GM19043 (cell line): Measurements from ENCODE around the gene TNS1.
"Not testable (repeated sequence)": the region's sequence is repeated elsewhere in the genome, so short reads cannot be mapped to it uniquely, and the experiment has no call there.

Source experiments
- ATAC-seq: cut with Tn5 transposase; IDR thresholded peaks from one replicate; pipeline ENCODE4 v1.9.1; 2021; ENCODE audit warnings: low read depth; ENCODE audit not compliant: unreplicated experiment

Gene TNS1

DNA sequence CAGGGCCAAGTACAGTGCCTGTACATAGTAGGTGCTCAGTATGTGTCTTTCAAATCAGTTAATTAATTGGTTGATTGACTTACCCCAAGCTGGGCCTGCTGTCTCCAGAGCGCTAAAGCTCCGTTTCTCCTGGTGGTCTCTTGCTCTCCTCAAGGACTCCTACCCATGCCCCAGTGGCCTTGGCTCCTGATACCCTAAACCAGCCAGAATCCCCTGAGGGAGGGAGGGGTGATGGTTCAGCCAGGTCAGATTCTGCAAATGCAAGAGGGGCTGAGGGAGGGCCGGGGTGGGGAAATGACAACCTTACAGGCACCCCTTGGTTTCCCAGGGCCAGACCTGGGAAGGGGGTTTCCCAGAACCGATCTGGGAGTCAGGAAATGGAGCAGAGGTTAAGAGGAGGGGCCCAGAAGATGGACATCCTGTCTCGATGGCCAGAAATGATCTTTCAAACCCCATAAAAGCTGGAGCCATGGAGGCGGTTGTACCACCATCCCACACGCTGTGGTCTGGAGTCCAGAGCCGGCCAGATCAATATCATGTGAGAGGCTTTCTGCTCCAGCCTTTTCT, 209.1 kb downstream of the TNS1 start:
- ATAC-seq, result no peak

DNA sequence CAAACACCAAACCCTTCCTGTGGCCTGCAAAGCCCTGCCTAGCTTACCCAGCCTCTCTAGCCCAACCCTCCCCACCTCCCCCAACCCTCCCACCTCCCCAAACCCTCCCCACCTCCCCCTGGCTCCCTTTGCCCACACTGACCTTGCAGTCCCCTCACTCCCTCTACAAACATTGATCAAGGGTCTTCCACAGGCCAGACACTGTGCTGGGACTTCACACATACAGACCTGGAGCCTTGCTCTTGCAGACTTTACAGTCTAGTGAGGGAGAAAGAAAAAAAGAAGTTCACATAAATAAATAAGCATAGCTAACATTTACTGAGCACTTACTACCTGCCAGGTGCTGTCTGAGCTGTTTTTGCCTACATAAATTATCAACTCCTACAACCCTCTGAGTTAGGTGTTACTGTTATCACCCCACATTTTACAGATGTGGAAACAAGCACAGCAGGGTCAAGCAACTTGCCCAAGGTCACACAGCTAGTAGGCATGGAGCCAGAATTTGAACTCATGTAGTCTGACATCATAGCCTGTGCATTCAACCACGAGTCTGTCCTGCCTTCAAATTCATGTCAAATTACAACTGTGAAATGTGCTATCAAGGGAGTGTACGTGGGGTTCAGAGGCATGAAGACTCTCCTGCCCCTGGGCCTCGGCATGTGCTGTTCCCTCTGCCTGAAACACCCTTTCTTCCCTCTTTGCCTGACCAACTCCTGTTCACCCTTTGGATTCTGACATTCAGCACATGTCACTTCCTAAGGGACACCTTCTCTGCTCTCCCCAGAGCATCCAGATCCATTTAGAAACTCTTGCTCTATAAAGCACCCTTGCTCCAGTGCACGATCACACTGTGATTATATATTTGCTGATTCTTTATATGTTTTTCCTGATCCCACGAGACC, 209.9 kb downstream of the TNS1 start:
- no peak for ATAC-seq

DNA sequence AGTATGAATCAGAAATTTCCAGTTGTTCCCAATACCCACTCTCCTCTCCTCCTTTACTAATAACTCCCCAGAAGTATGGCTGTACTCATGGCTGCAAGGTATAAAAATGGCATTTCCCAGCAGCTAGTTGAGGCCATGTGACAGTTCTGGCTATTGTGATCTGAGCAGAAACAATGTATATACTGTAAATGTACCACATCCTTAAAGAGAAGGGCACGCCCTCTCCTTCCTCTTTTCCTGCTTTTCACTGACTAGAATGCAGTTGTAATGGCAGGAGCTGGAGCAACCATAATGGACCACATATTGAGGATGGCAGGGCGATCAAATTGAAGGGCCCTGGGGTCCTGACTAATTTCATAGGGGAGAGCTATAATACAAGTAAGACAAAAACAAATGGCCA, 211.2 kb downstream of the TNS1 start:
- ATAC-seq, result no peak

DNA sequence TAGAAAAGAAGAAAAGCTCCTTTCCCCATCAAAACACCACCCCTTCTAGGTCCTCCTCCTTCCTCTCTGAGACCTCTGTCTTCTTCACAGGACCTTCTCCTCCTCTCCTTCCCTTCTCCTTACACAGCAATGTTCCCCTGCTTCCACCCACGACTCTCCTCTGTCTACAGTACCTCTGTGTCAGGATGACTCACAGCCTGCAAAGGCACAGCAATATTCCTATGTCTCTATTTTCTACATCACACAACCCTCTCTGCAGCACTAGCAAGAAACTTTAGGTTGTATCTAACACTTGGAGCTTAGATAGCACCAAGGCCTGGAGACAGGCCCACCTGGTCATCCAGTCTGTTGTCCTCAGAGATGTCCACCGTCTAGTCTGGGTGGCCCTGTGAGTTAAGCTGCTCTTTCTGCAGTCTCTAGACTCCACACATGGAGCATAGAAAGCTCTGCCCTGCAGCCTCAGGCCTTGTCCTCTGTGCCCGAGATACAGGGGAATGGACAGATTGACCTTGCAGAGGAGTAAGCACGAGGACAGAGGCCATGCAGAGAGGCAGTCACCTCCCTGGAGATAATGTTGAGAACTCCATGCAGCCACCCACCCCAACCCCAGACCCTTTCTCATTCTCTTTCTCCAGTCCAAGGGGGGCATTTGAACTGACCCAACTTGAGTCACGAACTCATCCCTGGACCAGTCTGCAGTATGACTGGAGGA, 212.0 kb downstream of the TNS1 start:
- ATAC-seq, result no peak

DNA sequence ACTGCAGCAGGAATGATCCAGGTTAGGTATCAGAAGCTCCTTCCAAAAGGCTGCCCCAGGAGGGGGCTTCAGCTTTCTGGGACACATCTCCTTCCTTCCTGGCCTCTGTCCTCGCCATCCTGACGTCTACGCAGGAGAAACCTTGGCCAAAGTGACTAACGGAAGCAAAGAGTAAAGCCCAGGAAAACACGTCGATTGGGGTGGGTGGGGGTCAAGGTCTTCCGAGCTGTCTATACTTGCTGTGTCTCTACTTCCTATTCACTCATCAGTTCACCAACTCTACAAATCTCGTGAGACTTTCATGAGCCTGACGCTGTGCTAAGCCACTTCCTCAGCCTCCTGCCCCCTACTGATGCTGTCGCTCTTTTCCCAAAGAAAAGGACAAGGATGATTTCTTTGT, 212.6 kb downstream of the TNS1 start:
- peak; percentile 68 for ATAC-seq

DNA sequence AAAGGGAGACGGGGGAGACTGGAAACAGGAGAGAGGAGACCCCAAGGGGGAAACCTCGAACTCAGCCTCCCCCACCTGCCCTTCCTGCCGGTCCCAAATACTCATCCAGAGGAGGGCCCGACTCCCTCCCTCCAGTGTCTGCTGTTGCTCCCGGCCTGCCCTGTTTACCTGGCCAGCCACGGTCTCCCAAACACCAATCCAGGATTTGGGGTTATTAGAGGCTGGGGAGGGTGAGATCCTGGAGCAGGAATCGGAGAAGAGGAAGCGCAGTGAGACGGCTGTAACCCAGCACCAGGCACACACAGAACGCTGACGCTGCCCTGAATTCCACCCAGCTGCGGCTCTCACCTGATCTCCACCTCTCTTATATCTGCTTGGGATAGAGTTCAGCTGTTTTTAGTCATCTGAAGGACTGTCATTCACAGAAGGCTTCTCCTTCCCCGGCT, 213.0 kb downstream of the TNS1 start:
- no peak for ATAC-seq

DNA sequence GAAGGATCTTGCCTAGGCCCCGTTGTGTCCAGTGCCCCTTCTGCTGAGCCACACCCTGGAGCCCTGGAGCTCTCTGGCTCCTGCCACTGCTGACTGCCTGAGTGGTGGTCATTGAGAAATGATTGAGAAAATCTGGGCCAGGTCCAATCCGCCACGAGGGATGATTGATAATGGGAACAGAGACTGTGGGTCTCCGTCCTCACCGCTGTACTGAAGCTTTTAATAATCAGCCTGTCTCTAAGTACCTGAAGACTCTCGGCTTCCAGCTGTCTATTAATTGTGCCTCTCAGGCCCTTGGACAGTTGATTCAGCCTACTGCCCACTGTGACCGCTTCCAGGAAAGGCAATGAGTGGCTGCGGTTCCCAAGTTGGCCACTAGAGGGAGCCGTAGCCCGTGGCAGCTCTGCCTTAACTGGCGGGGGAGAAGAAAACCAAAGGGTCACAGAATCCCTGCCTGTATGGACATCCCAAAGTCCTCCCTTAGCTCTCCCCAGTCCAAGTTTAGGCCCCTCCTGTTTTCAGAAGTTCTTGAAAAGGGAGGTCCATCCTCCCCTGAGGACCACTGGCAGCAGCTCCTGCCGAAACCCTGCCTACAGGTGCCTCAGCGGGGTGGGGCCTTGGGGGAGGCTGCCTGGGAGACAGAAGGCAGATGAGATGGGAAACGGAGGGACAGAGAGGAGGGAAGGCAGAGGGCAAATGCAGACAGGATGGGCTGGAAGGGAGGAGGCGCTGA, 213.6 kb downstream of the TNS1 start:
- ATAC-seq, result peak; percentile 41

DNA sequence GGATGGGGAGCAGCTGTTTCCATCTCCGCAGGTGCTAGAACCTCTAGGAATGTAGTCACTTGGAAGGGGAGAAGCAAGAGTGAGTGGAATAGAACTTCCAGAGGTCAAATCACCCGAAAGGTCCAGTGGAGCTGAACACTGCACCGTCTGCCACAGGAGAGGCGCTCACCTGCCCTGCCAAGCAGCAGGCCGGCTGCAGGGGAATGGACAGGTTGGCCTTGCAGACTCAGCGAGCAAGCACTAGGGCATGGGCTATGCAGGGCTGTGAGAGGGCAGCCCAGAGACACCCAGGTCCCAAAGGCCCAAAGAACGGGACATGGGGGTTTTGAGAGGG, 214.2 kb downstream of the TNS1 start:
- no peak for ATAC-seq

DNA sequence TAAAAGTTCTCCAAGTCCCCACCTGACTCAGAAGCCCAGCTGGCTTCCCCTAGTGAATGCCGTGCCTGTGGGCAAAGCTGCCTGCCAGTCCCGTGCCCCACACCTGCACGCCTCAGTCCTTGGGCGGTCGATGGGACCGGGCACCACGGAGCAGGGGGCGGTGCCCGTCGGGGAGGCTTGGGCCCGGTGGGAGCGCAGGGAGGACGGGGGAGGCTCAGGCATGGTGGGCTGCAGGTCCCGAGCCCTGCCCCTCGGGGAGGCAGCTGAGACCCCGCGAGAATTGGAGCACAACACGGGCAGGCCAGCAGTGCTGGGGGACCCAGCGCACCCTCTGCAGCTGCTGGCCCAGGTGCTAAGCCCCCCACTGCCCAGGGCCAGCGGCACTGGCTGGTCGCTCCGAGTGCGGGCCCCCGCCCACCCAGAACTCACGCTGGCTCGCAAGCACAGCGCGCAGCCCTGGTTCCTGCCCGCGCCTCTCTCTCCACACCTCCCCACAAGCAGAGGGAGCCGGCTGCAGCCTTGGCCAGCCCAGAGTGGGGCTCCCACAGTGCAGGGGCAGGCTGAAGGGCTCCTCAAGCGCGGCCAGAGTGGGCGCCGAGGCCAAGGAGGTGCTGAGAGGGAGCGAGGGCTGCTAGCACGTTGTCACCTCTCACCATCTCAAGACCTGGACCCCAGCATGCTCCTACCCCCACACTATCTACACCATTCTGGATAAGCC, 215.5 kb downstream of the TNS1 start:
- ATAC-seq, result no peak

DNA sequence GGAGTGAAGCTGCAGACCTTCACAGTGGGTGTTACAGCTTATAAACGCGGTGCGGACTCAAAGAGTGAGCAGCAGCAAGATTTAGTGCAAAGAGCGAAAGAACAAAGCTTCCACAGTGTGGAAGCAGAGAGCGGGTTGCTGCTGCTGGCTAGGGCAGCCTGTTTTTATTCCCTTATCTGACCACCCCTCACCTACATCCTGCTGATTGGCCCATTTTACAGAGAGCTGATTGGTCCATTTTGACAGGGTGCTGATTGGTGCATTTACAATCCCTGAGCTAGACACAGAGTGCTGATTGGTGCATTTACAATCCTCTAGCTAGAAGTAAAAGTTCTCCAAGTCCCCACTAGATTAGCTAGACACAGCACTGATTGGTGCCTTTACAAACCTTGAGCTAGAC, 216.2 kb downstream of the TNS1 start:
- ATAC-seq, result not testable (repeated sequence)

DNA sequence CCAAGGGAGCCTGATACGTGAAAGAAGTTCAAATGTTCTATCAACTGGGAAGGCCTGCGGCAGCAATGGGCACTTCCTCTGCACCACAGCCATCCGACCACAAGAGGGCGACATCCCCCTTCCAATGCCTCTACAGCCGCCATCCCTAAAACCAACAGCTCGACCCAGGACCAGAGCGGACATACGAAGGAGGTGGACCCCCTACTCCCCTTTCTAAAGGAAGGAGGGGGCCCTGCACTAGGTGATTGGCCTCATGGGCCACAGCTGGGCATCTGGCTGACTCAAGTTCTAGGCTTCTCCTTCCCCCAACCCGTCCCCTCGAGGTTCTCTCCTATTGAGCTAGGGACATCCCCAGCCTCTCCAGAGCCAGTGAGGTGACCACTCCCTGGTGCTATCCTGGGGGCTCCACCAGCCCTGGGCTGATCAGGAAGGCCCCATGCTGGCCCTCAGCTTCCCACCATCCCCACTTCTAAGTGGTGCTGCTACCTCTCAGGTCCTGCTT, 217.2 kb downstream of the TNS1 start:
- ATAC-seq, result no peak

DNA sequence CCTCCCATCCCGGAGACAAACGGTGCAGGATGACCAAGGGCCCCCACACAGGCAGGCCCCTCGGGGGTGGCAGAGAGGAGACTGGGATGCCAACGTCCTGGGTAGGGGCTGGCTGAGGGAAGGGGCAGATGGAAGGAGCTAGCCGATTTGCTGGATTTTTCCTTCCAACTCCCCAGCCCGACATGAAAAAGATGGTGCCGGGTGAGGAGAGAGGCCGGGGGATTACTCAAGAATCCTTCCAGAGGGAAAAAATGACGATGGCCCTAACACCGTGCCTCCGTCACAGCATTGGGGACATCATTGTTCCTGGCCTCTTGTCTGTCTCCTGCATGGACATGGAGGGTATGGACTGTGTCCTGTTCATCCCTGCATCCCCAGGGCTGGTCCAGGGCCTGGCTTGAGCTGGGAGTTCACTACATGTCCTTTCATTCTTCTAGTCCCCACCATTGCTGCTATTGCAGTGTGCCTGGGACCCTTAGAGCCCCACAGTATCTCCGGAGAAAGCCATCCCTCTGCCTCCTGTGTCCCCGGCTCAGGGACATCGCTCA, 217.7 kb downstream of the TNS1 start:
- ATAC-seq, result no peak

DNA sequence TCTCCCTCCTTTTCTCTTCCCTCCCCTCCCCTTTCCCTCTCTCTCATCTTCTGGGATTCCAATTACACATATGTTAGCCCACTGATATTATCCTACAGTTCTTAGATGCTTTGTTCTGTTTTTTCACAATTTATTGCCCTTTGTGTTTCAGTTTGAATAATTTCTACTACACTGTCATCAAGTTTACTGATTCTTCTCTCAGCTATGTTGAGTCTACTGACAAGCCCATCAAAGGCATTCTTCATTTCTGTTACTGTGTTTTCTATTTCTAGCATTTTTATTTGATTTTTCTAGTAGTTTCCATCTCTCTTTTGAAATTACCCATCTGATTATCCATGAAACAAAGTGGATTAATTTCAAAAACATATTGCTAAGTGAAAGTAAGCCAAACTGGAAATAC, 219.6 kb downstream of the TNS1 start:
- ATAC-seq, result no peak

DNA sequence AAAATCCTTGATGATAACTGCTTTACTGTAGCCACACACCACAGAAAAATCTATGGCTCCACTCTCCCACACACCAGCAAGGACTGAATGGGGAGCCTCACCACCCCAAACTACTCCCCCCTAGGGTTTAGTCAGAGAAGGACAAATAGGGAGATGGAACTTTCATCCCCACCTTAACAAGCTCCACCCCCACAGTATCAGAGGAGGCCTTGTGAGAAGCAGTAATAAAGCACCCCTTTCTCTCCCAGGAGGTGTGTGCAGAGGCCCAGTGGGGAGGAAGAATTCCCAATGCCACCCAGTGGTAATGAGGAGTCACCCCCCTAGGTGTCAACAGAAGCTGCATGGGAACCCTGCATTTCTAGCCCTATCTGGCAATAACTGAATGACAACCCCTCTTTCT, 224.9 kb downstream of the TNS1 start:
- no peak for ATAC-seq

DNA sequence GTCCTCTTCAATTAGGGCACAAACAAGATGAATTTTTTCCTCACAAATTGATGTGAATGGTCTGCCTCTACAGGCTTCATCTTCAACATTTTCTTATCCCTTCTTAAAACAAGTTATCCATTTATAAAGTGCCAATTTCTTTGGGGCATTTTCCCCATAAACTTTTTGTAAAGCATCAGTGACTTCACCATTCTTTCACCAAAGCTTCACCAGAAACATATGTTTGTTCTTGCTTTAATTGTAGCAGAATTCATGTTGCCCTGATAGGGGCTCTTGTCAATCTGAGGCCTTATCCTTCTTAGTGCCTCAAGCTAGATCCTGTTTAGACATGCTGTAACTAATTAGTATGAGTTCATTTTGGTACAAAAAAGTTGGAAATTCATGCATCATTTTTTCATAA, 226.2 kb downstream of the TNS1 start:
- ATAC-seq, result no peak

DNA sequence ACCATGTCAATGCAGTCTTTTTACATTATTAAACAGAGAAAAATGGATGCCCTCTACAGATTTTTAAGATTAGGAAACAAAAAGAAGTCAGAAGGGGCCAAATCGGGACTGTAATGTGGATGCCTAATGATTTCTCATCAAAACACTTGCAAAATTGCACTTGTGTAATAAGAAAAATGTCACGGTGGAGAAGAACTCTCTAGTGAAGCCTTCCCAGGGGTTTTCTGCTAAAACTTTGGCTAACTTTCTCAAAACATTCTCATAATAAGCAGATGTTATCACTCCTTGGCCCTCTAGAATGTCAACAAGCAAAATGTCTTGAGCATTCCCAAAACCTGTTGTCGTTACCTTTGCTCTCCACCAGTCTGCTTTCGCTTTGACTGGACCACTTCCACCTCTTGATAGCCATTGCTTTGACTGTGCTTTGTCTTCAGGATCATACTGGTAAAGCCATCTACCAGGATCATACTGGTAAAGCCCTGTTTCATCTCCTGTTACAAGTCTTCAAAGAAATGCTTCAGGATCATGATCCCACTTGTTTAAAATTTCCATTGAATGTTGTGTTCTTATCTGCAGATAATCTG, 226.8 kb downstream of the TNS1 start:
- ATAC-seq, result no peak

DNA sequence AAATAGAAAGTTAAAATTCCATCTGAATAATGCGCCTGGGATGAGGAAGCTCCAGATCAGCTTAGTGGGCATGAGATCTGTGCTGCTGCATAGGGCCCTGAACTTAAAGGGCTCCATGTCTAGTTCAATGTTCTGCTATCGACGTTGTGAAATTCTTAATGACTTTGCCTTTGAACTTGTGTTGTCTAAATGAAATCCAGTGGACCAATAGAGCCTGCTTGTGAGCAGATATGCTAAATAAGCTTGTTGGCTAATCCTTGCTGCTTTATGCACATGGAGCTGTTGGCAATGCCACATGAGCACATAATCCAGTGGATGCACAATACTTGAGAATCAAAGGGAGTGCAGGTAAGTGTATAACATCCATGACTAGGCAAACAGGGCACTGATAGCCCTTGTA, 228.6 kb downstream of the TNS1 start:
- ATAC-seq, result no peak

DNA sequence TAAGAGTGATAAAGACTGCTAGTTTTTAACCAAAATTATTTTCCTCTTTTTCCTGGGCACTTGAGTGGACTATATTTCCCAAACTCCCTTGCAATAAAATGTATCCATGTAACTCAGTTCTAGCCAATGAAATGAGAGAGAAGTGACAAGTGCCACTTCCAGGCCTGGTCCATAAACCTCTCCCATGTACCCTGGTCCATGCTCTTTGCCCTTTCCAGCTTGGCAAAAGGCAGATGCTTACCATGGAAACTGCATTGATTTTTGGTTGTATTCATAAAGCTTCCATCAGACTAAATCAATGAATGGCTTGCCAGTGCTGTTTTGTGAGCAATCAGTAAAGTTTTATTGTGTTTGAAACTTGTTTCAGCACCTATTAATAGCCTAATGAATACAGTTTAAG, 229.3 kb downstream of the TNS1 start:
- no peak for ATAC-seq

DNA sequence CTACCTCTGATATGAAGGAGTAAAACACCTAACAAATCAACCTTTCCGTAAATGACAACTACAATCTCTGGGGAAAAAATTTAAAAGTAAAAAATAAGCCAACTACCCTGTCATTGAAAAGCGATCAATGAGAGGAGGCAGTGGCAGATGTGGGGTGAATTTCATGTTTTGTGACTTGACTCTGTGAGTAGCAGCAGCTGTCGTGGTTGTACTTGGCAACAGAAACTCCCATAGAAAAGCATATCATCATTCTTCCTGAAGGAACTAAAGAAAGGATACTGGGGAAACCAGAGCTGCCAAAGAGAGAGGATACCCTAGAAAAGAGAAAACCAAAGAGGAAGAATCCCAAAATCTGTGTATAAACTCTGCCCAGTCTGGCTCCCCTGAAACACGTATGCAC, 236.4 kb downstream of the TNS1 start:
- ATAC-seq, result no peak
